VCaP (cell line): ENCODE measurements around the gene FGF8.
A peak's percentile ranks its signal among the peaks of the same experiment; 100 is the strongest.

Experiments
- H3K27ac ChIP-seq: fragments of 450-650 bp; 2 replicates; pipeline ENCODE4 v1.5.1; 2017
- CTCF ChIP-seq: fragments of 450-650 bp; conservative IDR thresholded peaks from 2 replicates; pipeline ENCODE4 v1.5.1; 2017; ENCODE audit warnings: mild to moderate bottlenecking, moderate library complexity

The FGF8 gene

GRCh38 chr10:101781655-101781983, 5.7 kb upstream of the FGF8 start:
- H3K27ac ChIP-seq: no peak overlapping the region
- TF ChIP-seq CTCF: no peak

DNA sequence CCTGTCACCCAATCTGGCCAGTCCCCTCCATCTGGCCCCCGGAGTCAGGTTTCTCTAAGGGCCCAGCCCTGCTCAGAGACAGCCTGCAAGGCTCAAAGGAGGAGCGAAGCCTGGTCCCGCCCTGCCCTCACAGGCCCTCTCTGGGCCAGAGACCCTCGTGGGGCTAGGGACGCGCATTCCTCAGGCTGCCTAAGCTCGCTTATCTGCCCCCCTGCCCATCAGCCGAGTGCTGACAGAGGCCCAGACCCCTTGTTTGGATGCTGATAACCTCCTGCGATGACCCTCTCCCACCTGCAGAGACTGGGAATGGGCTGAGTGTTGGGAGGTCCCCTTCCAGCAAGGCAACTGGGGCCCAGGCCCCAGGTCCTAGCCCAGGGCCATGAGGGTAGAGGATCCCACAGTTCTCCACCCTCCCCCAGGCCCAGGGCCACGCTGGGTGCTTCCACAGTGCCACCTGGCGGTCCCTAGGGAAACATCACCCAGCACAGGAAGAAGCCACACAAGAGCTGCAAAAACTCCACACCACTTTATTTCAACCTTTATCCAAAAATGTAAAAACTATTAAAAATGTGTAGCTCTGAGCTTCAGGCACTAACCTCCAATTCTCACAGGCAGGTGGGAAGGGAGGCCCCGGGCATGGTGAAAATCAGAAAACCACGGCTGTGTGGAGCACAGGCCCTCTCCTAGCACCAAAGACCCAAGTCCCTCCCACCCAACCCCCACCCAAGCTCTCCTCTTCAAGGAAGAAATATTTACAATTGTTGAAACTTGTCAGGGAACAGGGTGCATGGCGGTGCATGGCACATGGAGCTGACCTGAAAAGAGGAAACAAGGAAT, 5.1 kb upstream of the FGF8 start:
- no peak overlapping the region for H3K27ac ChIP-seq
- TF ChIP-seq CTCF: peak; percentile 95

- TF ChIP-seq CTCF: no peak; the same call in none of the 2 replicates
- H3K27ac ChIP-seq: no peak overlapping the region; the same call in 1 of the 2 replicates
Observed at GRCh38 chr10:101780187-101780817, 4.4 kb upstream of the FGF8 start.

DNA sequence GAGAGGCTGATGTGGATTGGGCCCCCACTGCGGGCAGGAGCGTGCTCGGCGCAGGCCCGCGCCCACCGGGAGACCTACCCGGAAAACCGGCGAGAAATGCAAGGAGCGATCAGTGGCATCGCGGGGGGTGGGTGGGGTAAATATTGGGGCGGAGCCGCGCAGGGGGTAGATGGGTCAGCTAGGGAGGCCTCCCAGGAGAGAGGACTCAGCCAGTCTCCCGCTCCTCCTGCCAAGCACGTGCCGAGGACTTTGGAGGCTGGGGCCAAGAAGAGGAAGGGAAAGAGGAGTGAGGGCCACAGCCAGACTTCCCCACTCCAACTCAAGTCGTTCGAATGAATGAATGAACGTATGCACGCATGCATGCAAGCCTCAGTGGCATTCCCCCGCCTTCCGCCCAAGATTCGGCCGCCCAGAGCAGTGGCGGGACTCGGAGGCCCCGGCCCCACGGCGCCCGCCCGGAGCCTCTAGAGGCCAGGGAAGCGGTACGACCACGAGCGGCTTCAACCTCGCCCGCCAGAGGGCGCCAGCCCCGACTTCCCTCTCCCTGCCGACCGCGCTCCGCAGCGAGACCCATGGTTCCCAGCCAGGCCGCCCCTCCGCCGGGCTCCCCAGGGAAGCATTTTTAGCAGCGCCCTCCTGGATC, 3.8 kb upstream of the FGF8 start:
- peak; percentile 94 for TF ChIP-seq CTCF
- peak overlapping the region; percentile 7; the same call in 1 of the 2 replicates for H3K27ac ChIP-seq

GRCh38 chr10:101778781-101779543, 3.0 kb upstream of the FGF8 start:
- TF ChIP-seq CTCF: no peak
- peak overlapping the region; percentile 7; the same call in 1 of the 2 replicates for H3K27ac ChIP-seq

GRCh38 chr10:101778151-101778780, 2.4 kb upstream of the FGF8 start:
- no peak for TF ChIP-seq CTCF
- H3K27ac ChIP-seq: no peak overlapping the region
